ENCODE data around the gene TTYH1.

DNA sequence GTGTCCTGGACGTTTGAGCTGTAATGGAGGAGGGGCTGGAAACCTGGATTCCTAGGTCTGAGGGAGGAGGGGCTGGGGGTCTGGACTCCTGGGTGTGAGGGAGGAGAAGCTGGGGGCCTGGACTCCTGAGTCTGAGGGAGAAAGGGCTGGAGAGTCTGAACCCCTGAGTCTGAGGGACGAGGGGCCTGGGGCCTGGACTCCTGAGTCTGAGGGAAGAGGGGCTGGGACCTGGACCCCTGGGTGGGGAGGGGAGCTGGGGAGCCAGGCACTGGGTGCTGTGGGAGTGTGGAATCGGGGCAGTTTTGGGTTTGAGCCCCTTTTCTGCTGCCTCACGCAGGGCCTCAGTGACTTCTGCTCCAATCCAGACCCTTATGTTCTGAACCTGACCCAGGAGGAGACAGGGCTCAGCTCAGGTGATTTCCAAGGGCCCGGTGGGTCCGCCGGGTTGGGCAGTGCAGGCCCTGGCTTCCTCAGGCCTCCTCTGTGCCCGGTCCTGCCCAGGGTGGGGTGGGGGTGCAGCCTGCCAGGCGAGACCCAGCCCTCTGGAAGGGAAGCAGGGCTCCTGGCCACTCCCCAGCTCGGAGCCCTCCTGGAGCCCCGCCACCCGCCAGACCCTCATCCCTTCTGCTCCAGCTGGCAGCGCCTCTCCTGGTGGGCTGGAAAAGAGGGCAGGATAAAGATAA is 14.4 kb downstream of the TTYH1 start:
- TF ChIP-seq CTCF (IDR thresholded peaks at IDR 0.05; ENCODE audit: control extremely low read depth in 1 of 3, insufficient read depth in 1 of 3, low read depth in 1 of 3, low read length in 3 of 3) (0 out of 4 replicates have a peak, but pooled peaks of 1 of the 3 experiments have one; percentile 3), EZH2 (IDR thresholded peaks at IDR 0.05; ENCODE audit: low read depth, low read length, severe bottlenecking) (no peak), ZNF274 (IDR thresholded peaks at IDR 0.05; ENCODE audit: borderline replicate concordance, extremely low read depth, low read length) (no peak), RAD21 (IDR thresholded peaks at IDR 0.05 in 1 of 2, conservative IDR thresholded peaks at IDR 0.05 in 1 of 2; ENCODE audit: low read depth in 2 of 2, low read length in 2 of 2) (no peak; a peak in 1 of 4 replicates), POLR2A (IDR thresholded peaks at IDR 0.05; ENCODE audit: control extremely low read depth in 1 of 2, low read depth in 2 of 2, low read length in 2 of 2) (peak in 1 of 2 experiments; percentile 39; a peak in 1 of 3 replicates), SRF (IDR thresholded peaks at IDR 0.05; ENCODE audit: low read depth, low read length) (no peak), MAFK (IDR thresholded peaks at IDR 0.05; ENCODE audit: low read depth, low read length) (no peak), ASH2L (IDR thresholded peaks at IDR 0.05; ENCODE audit: low read length) (no peak), USF2 (IDR thresholded peaks at IDR 0.05; ENCODE audit: low read length) (no peak), CREB1 (IDR thresholded peaks at IDR 0.05) (no peak), BRCA1 (IDR thresholded peaks at IDR 0.05; ENCODE audit: low read depth, low read length) (no peak), JUND (IDR thresholded peaks at IDR 0.05; ENCODE audit: low read length) (no peak), NANOG (IDR thresholded peaks at IDR 0.05; ENCODE audit: insufficient read depth, low read depth, low read length, poor library complexity, severe bottlenecking) (no peak), SP1 (IDR thresholded peaks at IDR 0.05; ENCODE audit: low read depth, low read length) (no peak)

Measured in H1 (cell line).